GM18951 (cell line): ENCODE measurements around the gene OTUB1.

Experiments
- POLR2A ChIP-seq: IDR thresholded peaks from 4 replicates; pipeline ENCODE4 v1.6.1; 2011; ENCODE audit warnings: mild to moderate bottlenecking; ENCODE audit not compliant: insufficient read length, insufficient read depth; ENCODE audit errors: extremely low read depth
- in situ Hi-C: fragments of 300-500 bp; cut with MboI; formaldehyde crosslinking; loops from one replicate; pipeline ENCODE4 v1.12.0; 2022; ENCODE audit warnings: low sequenced_read_pairs, mixed read lengths, inconsistent platforms; ENCODE audit not compliant: unreplicated experiment

Gene OTUB1

DNA sequence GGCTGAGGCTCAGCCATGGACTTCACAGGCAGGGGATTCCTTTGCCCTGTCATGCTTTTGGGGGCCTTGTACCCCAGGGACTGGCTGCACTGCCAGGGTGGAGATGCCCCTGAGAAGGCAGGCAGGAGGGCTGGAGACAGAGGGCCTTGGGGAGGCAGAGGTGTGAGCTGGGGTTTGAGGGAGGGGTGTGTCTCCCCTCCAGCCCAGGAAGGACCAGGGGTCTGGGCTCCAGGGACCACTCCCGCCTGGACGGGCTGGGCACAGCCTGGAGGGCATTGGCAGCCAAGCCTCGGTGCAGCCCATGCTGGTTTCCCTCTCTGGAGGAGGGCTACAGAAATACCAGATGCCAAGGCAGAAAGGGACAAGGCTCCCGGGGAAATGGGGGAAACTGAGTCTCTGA lies 19.5 kb downstream of the OTUB1 start:
- in situ Hi-C loops, result no loop called here
- no peak for TF ChIP-seq POLR2A

DNA sequence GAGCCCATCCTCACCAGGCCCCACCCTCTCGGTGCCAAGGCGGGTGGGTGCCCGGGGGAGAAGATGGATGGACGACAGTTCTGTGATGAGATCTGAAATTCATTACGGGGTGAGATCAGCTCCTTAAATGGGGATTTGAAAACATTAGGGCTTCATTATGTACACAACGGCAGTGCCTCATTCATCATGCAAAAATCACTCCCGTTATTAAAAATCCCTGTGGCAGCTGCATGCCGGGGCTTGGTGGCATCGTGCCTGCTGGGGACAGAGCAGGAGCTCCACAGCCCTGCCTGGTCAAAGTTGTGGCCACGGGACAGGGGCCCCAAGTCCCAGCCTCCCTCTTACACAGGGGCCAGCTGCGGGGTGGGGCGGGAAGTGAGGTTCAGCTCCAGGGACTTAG lies 20.2 kb downstream of the OTUB1 start:
- in situ Hi-C loops, result no loop called here
- no peak for TF ChIP-seq POLR2A

DNA sequence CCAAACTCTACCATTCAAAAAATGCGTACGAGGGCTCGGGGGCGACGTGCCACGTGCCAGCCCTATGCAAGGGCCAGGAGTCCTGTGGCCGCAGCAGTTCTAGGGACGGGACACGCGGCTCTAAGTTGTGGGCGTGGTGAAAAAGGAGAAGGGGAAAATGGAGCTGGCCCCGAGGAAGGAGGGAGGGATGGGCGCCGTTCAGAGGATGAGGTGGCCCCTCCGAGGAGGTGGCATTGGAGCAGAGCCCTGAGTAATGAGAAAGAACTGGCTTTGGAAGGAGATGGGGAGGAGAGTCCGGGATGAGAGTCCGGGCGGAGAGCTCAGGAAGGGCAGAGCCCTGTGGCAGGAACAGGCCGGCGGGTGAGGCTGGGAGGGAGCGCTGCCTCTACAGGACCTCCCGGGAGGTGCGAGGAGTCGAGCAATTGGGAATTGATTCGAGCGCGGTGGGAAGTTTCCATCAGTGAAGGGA lies 21.0 kb downstream of the OTUB1 start:
- in situ Hi-C loops, result no loop called here
- TF ChIP-seq POLR2A, result no peak

DNA sequence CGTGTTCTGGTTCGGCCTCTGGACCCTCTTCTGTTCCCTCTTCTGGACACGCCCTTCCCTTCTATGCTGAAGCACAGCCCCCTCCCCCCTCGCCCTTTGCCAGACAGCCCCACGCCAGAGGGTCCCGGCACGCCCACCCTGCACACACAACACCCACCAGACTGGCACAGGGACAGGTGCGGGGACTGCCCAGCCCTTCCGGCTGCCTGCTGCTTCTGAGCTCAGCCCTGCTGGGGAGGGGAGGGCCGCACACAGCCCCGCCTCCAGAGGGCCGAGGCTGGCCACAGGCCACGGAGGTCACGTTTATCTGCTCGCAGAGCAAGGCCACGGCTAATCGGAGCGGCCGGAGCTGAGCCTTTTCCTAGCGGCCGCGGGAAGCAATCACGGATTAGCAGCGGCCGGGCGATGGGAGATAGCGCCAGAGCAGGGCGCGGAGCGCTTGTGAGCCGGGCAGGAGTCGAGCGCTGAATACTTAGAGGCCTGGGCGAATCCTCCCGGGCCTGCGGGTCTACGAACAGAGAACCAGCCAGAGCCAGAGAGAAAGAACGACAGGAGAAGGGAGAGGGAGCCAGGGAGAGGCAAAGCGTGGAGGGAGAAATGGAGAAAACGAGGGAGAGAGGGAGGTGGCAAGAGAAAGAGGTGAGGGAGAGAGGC lies 21.5 kb downstream of the OTUB1 start:
- no peak for TF ChIP-seq POLR2A
- in situ Hi-C loops, result no loop called here

DNA sequence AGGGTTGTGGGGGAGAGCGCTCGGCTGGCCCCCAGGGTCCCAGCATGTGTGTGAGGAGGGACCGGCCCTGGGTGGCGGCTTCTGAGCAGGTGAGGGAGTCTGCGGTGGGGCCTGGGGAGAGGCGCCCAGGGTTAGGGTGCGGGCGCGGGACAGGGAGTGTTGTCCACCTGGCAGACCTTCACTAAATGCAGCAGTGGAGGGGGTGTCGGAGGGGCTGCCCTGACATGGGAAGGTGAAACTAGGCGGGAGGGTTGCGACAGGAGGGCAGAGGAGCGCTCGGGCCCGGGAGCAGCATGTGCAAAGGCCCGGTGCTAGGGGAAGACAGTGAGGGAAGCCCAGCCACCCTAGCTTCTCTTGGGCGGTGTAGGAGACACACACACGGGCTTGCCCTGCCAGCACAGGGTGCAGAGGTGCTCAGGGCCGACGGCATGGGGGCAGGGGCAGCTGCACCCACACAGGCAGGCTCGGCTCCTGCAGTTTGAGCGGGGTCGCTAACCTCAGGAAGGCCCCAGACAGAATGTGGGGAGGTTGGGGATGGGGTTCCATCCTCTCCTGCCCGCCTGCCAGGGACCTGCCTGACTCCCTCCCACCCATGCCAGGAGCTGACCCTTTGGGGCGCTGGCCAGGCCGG lies 22.2 kb downstream of the OTUB1 start:
- in situ Hi-C loops, result no loop called here
- no peak for TF ChIP-seq POLR2A

DNA sequence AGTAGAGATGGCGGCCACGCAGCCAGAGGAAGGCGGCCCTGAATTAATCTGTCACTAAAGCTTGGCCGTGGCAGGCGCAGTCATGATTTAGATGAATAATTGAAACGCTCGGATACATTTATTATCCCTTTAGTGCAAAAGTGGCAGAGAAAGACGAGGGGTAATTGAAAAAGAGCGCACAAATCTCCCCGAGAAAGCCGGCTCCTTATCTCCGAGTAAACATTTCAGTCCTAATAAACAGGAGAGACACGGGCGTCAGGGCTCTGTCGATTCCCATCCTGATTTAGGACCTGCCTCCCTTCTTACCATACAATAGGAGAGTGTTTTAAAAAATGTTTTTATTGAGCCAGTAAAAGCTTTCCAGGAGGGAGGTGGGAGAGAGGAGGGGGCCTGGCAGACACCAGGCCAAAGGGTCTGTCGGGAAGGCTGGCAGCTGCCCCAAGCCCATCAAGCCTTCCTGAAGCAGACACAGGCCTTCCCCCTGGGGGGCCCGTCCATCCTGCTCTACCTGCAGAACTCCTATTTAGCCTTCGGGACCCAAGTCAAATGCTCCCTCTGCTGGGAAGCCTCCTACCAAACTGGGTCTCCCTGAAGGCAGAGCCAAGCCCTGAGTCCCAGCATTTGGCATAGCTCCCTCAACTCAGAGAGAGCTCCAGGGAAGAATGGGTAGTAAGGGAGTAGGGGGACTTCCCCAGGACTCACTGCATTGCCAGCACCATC lies 22.8 kb downstream of the OTUB1 start:
- TF ChIP-seq POLR2A, result no peak
- in situ Hi-C loops, result no loop called here

DNA sequence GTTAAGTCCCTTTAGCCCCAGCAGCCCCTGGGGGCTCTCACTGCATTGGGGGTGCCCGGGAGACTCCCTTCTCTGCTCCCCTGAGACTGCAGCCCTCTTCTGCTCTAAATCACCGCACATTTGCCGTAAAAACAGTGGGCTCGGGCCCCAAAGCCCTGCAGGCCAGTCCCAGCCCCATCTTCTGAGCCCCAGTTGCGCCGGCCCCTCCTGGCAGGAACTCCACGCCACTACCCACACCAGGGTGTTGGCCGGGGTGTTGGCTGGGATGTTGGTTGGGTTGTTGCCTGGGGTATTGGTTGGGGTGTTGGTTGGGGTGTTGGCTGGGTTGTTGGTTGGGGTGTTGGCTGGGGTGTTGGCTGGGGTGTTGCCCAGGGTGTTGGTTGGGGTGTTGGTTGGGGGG lies 23.5 kb downstream of the OTUB1 start:
- TF ChIP-seq POLR2A, result no peak
- in situ Hi-C loops, result no loop called here

DNA sequence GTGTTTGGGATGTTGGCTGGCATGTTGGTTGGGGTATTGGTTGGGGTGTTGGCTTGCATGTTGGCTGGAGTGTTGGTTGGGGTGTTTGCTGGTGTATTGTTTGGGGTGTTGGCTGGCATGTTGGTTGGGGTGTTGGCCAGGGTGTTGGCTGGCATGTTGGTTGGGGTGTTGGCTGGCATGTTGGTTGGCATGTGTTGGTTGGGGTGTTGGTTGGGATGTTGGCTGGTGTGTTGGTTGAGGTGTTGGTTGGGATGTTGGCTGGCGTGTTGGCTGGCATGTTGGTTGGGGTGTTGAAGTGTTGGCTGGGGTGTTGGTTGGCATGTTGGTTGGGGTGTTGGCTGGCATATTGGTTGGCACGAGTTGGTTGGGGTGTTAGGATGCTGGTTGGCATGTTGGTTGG lies 24.5 kb downstream of the OTUB1 start:
- in situ Hi-C loops, result no loop called here
- TF ChIP-seq POLR2A, result no peak

DNA sequence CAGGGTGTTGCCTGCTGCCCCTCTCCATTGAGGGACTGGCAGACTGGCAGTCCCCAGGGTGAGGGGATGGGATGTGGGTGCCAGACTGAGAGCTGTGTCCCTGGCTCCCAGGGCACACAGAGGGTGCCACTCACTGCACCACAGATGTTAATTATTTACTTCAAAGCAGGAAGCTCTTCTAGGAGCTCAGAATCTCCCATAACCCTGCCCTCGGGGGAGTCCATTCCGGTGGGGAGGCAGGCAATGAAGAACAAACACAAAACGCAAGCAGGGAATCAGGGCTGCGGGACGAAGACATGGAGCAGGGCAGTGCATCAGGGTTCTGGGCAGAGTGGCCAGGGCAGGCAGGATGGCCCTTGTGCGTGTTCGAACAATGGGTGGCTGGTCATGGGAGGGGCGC lies 25.1 kb downstream of the OTUB1 start:
- in situ Hi-C loops, result no loop called here
- TF ChIP-seq POLR2A, result no peak

DNA sequence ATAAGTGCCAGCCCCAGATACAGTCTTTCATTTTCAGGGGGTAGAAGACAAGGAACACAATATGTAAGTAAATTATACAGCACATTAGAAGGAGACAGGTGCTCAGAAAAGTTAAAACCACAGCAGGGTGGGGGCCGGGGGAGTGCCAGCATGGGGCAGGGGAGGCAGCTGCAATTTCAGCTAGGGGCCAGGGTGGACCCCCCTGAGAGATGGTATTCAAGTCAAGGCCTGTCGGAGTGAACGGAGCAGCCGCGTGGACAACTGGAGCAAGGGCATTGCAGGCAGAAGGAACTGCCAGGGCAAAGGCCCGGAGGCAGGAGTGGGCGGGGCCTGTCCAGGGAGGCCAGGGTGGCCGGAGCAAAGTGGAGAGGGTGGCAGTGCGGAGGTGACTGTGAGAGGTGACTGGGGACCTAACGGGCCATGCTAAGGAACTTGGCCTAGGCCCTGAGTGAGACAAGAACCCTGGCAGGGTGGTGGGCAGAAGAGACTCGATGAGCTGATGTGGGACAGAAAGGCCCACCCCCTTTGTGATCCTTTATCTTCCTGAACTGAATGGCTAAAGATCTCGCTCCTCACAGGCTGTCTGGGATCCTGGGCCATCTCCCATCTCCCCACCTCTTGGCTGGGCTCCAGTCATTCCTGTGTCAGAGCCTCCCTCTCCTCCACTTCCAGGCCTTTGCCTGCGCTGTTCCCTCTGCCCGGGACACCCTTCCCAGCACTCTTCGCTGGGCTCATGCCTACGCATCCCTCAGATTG lies 27.1 kb downstream of the OTUB1 start:
- in situ Hi-C loops, result no loop called here
- no peak for TF ChIP-seq POLR2A

DNA sequence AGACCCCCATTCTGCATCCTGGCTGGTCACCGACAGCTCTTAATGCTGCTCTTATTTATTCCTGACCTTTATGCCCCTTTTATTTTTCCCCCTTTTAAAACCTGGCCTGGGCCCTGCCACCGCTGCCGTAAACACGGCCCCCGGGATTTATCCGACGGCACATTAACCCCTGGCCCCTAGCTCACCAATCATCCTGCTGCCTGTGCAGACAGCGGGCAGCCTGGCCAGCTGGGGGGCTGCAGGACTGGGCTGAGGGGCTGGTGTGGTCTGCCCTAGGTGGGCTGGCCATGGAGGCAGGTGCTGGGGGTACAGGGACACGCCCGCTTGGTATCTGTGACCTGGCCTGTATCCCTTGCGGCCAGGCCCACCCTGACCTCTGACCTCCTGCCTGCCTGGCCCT lies 28.1 kb downstream of the OTUB1 start:
- in situ Hi-C loops, result no loop called here
- TF ChIP-seq POLR2A, result no peak

DNA sequence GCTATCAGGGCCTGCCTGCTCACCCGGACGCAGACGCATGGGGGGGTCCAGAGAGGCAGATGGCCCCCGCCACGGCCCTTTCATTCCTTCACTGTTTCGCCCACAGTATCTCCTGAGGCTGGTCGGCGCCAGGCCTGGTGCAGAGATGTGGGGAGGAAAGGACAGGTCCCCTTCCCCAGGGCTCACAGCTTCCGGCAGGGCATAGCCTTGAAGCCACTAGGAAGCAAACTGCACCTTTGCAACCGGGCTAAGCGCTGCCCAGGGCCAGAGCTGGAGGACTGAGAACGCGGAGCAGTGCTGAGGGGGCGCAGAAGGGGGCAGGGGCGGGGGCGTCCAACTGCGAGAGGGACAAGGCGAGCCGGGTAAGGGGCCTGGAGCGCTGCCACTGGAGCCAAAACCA lies 29.3 kb downstream of the OTUB1 start:
- TF ChIP-seq POLR2A, result no peak
- in situ Hi-C loops, result no loop called here
